GM18511 (cell line): ENCODE measurements around the gene LRRC15.

Experiments used
- ATAC-seq: cut with Tn5 transposase; IDR thresholded peaks from one replicate; pipeline ENCODE4 v1.9.1; 2021; ENCODE audit warnings: mild to moderate bottlenecking, moderate library complexity; ENCODE audit not compliant: unreplicated experiment

LRRC15 gene

DNA sequence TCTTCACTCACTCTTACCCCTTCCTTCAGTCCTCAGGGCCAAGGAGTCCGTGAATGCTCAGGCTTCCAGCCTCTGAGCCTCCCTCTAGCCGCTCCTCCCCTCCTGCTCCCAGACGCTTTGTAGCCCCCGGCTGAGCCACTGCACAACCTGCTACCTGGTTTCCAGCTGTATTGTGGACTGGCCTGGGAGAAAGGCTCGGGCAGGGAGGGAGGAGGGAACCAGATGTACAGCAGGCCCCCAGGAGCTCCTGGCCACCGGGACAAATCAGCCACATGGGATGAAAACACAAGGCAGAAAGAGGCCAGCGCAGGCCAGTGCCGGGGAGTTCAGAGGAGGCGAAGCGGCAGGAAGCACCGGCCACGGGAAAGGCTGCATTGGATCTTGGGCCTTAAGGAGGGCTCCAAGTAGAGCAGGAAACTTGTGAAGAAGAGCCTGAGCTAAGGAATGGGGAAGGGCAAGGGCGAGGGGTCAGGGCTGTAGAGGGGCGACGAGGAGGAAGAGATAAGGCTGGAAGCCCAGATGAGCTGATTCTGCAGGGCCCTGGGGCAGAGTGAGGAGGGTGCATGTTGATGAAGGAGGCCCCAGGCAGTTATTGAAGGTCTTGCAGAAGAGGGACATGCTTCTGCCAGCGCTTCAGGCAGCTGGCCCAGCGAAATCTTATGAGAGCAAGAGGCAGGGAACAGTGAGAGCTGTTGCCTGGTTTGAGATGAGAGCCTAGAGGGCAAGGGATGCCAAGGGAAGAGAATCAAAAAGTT is 32.8 kb downstream of the LRRC15 start:
- ATAC-seq: no peak

DNA sequence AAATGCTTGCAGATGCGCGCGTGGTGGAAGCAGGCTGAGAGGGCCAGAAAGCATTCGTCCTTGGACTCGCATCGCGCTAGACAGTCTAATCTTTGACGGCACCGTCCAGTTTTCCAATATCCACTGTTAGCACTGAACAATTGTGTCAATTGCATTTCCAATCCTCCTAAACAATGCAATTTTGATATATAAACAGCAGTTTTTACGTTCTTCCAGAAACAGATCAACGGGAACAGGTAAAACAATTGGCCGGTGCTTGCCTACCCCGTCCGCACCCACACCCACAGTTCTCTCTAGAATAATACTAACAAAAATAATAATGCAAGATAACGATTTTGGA is 35.6 kb downstream of the LRRC15 start:
- no peak for ATAC-seq

DNA sequence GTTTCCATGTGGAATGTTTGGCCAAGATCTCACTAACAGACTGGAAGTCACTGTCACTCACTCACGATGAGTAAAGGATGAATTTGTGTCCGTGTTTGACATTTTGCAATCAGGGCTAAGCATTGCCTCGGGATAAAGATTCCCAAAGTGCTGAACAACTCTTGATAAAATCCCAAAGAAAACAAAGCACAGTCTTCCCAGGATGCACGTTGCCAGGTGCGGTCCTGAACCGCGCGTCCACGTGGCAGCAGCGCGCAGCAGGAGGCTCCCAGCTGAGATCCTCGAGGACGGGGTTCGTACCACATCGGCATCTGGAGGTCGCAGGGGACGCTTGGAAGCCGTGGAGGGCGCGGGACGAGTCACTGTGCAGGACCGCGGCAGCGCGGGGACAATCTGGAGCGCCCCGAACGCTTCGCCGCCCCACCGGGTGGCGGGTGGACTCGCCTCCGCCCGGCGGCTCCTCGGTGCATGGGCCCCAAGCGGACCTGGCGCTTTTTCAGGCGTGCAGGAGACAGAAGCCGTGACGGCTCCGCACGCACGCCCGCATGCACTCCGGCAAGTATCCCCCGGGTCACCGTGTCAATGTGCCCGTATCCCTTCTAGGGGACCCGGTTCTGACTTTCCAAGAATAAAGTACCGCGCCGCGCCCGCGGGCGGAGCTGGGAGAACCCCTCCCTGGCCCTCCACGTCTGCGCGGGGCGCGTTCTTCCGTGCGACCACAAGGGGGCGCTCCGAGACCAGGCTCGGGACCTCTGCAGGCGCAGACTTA is 36.1 kb downstream of the LRRC15 start:
- peak; percentile 95 for ATAC-seq

DNA sequence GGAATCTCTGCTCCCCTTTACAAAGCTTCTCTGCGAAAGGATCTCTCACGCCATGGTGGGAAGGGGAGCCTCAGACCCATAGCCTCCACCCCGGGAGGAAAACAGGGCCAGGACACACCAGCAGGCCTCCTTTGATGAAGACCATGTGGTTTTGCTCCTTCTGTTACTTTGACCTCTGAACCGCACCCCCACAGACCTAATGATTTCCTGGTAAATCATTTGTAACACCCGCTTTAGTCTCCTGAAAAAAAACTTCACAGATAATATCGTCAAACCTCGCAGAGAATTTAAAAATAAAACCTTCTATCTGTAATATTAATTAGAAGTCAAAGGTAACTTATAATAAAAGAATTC is 36.7 kb downstream of the LRRC15 start:
- ATAC-seq: no peak

DNA sequence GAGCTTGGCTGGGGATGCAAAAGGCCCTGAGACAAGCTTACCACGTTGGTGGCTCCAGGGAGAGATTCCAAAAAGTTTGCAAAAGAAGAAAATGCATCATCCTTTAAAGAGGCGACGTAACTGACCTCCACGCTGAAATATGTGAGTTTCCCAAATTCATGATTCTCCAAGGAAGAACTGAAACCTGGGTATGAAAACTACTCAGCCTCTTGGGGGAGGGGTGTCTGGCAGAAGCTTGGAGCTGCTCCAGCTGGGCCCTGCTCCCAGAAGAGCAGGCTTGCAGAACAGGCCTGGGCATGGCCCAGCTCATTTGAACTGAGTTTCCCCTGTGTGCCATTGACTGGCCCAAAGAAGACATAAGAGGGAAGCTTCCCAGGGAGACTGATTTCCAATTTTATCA is 39.0 kb downstream of the LRRC15 start:
- no peak for ATAC-seq

DNA sequence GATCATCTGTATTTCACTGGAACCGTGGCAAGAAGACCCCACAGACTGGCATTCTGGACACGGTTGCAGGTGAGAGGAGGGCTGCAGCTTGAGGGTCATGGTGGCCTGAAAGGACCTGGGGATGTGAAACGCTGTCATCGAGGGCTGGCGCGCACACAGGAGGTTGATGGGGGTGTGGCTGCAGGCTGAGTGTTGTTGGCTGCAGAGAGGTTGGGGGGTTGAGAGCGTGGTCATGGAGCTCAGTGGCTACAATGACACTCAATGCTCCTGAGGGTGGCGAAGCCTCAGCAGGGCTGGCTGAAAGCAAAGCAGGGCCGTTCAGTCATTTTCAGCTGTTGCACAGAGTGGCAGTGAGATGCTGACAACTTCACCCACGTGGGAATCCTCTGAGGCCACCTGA is 39.4 kb downstream of the LRRC15 start:
- no peak for ATAC-seq

DNA sequence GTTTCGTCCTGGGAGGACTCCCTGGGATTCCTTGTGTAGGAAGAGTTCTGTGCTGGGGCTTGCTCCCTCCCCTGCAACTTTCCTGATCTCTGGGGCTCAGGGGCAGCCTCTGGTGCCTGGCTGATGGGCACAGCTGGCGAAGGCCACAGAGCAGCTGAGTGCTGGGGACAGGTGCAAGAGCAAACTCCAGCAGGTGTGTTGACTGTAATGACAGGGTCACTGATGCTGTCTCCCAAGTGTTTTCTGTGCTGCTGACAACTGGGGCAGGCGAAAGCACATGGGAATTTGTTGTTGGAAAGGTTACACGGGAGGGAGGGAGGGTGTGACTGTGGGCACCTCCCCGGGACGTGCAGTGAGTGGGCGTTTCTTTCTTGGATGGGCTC is 40.0 kb downstream of the LRRC15 start:
- ATAC-seq: no peak

DNA sequence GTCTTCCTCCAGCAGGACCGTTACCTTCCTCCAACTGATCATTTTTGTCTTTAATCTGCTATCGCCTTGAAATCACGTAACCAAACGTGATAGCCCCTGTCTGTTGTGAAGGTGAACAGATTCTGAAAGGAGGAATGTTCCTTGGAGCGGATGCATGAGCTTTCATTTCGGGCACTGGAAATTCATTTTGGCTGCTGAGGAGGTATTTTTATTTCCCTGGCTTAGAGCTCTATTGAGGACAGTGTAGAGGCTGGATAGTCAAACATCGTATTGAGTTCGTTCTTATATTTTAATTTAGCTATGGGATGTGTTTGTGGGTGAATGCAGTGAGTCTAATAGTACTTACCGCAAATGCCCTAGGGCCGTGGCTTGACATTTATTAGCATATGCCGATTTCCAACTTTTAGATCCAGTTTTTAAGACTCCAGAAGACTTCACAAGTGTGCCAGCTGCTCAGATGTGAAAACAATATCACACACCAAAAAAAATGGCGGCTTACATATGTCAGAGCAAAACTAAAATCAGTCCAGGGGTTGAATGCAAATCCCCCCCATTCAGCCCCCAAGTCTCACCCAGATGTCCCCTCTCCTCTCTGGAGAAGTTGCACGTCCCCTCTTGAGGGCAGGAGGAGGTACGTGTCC is 40.5 kb downstream of the LRRC15 start:
- ATAC-seq: no peak

DNA sequence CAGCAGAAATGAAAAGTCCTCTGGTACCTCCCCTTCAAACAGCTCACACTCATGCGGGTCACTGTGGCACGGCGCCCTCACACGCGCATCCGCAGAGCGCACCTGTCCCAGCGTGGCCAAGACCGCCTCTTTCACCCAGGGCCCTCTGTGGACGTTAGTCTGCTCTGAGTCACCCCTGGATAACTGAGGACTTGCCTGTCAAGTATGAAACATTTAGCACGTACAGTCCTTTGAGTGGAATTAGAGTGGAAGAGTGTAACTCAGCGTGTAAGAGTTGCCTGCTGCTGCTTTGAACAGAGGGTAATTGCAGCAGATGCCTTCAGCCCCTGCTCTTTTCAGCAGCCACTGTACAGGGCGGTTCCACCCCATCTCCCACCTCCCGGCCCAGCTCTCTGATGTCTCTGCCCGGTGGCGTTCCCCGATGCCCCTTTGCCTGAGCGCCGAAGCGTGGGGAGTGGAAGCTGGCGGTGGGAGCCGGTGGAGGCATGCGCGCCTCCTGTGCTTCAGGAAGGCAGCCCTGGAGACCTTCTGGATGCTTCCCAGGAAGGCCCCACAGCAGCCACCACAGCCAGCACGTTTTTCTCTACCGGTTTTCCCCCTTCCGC is 41.4 kb downstream of the LRRC15 start:
- ATAC-seq: no peak

DNA sequence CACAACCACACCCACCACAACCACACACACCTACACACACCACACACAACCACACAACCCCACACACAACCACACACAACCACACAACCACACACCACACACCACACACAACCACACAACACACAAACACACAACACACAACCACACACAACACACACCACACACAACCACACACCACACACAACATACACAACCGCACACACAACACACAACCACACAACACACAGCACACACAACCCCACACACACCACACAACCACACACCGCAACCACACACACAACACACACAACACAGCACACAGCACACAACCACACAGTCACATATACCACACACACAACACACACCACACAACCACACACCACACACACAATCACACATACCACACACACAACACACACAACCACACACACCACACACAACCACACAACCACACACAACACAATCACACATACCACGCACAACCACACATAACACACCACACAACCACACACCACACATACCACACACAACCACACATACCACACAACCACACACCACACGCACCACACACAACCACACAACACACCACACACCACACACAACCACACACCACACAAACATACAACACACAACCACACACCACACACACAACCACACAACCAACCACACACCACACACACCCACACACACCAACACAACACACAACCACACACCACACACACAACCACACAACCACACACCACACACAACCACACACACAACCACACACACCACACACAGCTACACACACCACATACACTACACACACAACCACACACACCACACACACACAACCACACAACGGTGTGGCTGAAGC is 42.1 kb downstream of the LRRC15 start:
- ATAC-seq: no peak

DNA sequence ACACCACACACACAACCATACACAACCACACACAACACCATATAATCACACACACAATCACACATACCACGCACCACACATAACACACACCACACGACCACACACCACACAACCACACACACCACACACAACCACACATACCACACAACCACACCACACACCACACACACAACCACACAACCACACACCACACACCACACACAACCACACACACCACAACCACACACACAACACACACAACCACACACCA is 42.6 kb downstream of the LRRC15 start:
- no peak for ATAC-seq

DNA sequence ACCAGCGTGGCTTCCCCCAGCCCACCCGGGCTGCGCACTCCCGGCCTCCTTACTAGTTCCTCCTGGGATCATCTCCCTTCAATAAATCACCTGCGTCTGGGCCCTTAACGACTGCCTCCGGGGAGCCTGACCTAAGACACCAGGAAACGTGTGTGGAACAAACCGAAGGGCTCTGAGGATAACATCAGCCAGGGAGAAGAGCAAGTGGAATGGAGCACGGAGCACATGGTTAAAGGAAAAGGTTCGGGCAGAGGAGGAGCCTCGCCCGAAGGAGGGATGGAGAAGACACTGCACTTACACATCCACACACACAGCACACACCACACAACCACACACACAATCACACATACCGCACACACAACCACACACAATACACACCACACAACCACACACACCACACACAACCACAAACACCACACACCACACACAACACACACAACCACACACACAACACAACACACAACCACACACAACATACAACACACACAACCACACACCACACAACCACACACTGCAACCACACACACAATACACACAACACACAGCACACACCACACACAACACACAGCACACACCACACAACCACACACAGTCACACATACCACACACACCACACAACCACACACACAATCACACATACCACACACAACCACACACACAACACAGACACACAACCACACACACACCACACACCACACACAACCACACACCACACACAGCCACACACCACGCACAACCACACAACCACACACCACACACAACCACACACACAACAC is 43.2 kb downstream of the LRRC15 start:
- no peak for ATAC-seq

DNA sequence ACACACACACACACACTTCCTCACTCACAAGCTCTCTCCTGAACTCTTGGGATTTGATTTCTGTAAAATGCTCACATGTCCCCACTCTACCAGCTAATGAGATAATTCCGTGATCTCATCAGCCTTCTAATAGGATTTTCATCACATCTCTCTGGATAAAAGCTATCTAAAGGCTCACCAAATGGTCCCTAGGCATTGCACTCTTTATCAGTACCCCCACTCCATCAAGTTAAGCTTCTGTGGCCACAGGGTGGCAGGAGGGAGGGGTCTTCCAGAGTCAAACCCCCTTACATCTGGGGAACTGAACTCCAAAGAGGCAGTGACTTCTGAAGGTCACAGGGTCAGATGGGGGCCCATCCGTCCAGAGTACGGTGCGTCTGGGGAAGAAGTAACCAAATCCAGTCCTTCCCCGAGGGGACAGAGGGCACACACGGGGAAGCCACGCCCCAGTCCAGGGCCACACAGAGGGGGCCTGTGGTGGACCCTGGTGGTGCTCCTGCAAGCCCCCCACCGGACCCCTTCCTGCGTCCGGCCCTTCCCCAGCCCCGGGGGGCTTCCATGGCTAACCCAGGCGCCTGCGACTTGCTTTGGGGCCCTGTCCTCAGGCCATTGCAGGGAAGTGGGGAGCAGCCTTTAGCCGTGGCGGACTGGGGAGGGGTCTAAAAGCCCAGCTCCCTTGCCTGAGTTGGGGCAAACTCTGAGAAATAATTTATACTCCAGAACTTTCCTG is 44.0 kb downstream of the LRRC15 start:
- ATAC-seq: no peak

DNA sequence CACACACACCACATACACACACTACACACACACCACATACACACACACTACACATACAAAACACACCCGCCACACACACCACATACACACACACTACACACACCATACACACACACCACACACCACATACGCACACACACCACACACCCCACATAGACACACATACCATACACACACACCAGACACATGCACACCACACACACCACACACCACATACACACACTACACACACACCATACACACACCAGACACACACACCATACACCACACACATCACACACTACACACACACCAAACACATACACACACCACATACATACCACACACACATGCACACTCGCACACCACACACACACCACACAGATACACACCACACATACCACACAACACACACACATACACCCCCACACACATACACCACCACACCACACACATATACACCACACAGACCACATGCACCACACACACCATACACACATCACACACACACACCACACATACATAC is 44.7 kb downstream of the LRRC15 start:
- ATAC-seq: no peak

DNA sequence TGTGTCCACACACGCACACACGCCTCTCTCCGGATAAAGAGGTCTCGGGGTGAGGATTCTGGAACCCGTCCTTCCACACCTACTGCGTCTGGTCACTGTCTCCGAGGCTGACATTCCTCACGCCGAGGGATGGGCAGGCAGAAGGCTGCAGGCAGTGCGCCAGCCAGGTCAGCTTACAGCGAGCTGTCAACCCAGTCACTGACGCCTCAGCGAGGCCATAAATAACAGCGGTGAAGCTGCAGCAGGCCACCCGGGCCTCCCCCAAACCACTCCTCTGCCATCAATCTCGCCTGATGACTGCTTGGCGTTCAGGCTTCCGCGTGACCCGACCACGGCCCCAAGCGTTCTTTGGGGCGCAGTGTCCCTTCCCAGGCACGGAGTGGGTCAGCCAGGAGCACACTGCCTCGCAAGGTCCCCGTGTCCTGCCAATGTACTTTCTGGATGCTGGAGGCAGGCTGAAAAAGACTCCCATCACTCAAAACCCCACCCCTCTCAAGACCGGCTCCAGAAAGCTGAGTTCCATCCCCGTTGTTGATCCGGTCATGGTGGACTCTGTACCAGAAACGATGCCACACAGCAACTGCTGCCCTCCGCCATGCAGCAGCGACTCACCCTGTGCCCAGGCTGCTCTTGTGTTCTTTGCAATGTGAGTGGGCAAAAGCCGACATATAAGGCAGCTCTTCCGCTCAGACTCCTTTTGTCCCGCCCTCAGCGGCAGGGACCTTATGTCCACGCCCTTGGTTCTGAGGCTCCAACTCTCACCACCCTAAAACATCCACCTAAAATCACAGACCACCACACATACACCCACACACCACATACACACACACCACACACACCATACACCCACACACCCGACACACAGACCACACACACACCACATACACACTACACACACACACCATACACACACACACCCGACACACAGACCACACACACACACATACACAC is 45.5 kb downstream of the LRRC15 start:
- ATAC-seq: peak; percentile 71

DNA sequence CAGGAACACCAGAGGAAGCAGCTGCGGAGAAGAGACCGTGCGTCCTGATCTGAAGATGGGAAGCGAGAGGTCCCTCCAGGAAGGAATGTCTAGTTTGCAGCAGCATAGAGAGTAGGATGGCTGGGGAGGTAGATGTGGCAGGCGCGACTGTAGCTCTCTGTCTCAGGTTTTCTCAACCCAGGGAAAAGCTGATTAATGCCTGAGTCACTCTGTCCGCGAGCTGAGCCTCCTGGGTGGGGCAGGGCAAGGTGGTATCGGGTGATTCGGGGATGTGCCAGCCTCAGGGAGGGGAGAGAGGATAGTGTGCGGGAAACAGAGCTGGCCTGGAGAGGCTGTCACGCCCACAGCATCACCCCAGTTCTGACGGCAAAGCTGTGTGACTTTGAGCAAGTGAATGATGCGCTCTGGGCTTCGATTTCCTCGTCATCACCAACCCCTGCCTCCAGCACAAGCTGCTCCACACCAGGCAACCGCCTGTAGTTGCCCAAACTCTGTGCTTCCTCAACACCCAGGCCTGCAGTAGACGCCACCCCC is 46.8 kb downstream of the LRRC15 start:
- no peak for ATAC-seq

DNA sequence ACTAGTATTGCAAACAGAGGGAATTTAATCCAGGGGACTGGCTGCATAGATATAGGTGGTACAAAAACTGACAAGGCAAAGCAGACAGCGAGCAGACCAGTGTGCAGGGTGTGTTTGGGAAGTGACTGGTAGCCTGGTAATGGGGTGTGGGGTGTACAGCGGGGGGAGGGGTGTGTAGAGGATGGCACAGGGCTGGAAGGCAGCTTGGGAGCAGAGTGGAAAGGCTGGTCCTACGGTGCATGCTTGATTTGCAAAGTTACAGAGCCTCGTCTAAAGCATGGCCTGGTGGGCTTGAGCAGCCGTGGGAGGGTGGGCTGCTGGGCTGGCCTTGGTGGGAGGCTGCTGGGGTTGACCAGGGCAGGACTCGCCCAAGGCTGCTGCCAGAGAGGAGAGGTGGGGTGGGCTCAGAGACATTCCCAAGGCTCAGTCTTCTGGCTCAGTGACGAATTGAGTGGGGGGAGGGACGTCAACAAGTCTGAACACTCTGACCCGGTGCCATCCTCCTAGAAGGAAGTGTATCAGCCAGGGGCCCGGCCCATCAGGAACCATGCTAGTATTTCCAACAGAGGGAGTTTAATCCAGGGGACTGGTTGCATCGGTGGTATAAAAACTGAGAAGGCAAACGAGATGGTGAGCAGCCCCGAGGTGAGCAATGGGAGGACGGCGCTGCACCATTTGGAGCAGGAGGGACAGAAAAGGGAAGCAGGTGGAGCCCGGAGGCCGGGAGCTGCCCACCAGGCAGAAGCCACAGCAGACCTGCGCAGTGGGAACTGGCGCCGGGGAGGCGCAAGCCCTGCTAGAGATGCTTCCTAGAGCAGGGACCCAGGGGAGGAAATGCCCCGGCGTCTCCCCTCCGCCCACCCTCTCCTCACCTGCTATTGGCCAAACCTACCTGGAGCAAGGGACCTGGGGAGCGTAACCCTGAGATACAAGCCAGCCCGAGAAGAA is 47.6 kb downstream of the LRRC15 start:
- ATAC-seq: no peak
